GM21423 (cell line): ENCODE data around the gene STARD7.
A peak's percentile ranks its signal among the peaks of the same experiment; 100 is the strongest.
"Not testable (repeated sequence)": the region's sequence is repeated elsewhere in the genome, so short reads cannot be mapped to it uniquely, and the experiment has no call there.

Source experiments
- ATAC-seq: cut with Tn5 transposase; IDR thresholded peaks from one replicate; pipeline ENCODE4 v1.9.1; 2021; ENCODE audit warnings: mild to moderate bottlenecking, moderate library complexity; ENCODE audit not compliant: unreplicated experiment

STARD7 gene

GRCh38 chr2:96208143-96209010 is at the start of gene STARD7:
STARD7 (minus strand) TSS chr2:96208827; CDS start chr2:96208434, 393 bp downstream.
- peak; percentile 89 for ATAC-seq

GRCh38 chr2:96257744-96258143 is 49.1 kb upstream of the STARD7 start:
- not testable (repeated sequence) for ATAC-seq

GRCh38 chr2:96256611-96257113 is 48.0 kb upstream of the STARD7 start:
- no peak for ATAC-seq

- no peak for ATAC-seq
These were observed 45.9 kb upstream of the STARD7 start for GRCh38 chr2:96254571-96254970.

GRCh38 chr2:96253006-96253405 is 44.4 kb upstream of the STARD7 start:
- no peak for ATAC-seq

- no peak for ATAC-seq
These were observed 43.9 kb upstream of the STARD7 start for GRCh38 chr2:96252526-96252925.

- ATAC-seq = no peak
These were observed 43.2 kb upstream of the STARD7 start for GRCh38 chr2:96251721-96252292.

- ATAC-seq = no peak
These were observed 41.6 kb upstream of the STARD7 start for GRCh38 chr2:96250188-96250587.

GRCh38 chr2:96249654-96250053 is 41.0 kb upstream of the STARD7 start:
- no peak for ATAC-seq

- no peak for ATAC-seq
These were observed 40.0 kb upstream of the STARD7 start for GRCh38 chr2:96248624-96249023.

GRCh38 chr2:96247896-96248295 is 39.3 kb upstream of the STARD7 start:
- ATAC-seq = no peak

GRCh38 chr2:96247009-96247408 is 38.4 kb upstream of the STARD7 start:
- no peak for ATAC-seq

- ATAC-seq = no peak
These were observed 37.2 kb upstream of the STARD7 start for GRCh38 chr2:96245609-96246390.

- ATAC-seq = no peak
These were observed 35.2 kb upstream of the STARD7 start for GRCh38 chr2:96243843-96244242.

GRCh38 chr2:96241900-96242611 is 33.4 kb upstream of the STARD7 start:
- peak; percentile 77 for ATAC-seq

- ATAC-seq = no peak
These were observed 32.6 kb upstream of the STARD7 start for GRCh38 chr2:96241227-96241626.

GRCh38 chr2:96240341-96241038 is 31.9 kb upstream of the STARD7 start:
- ATAC-seq = no peak

- ATAC-seq = no peak
These were observed 31.2 kb upstream of the STARD7 start for GRCh38 chr2:96239745-96240264.

GRCh38 chr2:96239091-96239490 is 30.5 kb upstream of the STARD7 start:
- no peak for ATAC-seq

GRCh38 chr2:96238266-96238665 is 29.6 kb upstream of the STARD7 start:
- ATAC-seq = no peak
